ENCODE results near the gene TMEM164. TPM values are rescaled to one million over a fixed set of nuclear protein-coding genes. Genes with fewer than 3 reads are reported as not detected.
A peak's percentile ranks its signal among the peaks of the same experiment; 100 is the strongest.

TMEM164 gene
- total and polyA plus RNA-seq, 10 of the 15 experiments (the other 5 are each of a cell fraction or from before 2014, with no cell fraction given), result 0.61 to 18.3 (median 7.0) TPM

DNA sequence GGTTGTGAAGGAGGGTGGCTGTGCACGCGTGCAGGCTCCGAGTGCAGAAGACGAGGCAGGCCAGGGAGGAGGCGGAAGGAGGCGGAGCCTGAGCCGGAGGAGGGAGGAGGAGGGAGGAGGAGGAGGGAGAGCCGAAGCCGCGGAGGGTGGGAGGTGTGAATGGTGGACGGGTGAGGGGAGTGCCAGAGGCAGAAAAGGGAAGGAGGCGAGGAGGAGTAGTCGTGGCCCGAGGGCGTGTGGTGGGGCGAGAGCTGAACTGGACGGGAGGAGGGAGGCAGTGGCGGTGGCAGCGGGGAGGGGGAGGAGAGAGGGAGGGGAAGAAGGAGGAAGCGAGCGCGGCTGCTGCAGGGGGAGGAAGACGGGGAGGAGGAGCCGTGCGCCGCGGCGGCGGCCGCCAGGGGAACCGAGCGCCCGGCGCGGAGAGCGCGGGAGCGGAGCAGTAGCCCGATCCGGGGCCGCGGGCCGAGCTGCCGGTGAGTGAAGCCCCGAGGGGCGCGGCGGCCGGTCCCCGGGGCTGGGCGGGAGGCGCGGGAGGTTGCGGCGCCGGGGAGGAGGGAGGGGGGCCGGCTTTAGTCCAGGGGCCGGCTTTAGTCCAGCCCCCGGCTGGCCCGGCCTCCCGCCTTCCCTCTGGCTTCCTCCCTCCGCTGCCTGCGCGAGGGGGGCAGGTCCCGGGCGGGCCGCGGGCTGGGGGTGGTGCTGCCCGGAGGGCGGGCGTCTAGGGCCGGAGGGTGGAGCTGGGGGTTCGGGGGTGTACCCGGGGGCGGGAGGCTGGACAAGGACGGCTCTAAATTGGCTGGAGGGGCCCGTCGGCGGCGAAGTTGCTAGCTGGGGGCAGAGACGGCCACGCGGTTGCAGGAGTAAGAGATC lies at the start of gene TMEM164 (continued):
- TF ChIP-seq, protein P1, sequence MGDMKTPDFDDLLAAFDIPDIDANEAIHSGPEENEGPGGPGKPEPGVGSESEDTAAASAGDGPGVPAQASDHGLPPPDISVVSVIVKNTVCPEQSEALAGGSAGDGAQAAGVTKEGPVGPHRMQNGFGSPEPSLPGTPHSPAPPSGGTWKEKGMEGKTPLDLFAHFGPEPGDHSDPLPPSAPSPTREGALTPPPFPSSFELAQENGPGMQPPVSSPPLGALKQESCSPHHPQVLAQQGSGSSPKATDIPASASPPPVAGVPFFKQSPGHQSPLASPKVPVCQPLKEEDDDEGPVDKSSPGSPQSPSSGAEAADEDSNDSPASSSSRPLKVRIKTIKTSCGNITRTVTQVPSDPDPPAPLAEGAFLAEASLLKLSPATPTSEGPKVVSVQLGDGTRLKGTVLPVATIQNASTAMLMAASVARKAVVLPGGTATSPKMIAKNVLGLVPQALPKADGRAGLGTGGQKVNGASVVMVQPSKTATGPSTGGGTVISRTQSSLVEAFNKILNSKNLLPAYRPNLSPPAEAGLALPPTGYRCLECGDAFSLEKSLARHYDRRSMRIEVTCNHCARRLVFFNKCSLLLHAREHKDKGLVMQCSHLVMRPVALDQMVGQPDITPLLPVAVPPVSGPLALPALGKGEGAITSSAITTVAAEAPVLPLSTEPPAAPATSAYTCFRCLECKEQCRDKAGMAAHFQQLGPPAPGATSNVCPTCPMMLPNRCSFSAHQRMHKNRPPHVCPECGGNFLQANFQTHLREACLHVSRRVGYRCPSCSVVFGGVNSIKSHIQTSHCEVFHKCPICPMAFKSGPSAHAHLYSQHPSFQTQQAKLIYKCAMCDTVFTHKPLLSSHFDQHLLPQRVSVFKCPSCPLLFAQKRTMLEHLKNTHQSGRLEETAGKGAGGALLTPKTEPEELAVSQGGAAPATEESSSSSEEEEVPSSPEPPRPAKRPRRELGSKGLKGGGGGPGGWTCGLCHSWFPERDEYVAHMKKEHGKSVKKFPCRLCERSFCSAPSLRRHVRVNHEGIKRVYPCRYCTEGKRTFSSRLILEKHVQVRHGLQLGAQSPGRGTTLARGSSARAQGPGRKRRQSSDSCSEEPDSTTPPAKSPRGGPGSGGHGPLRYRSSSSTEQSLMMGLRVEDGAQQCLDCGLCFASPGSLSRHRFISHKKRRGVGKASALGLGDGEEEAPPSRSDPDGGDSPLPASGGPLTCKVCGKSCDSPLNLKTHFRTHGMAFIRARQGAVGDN (IDR thresholded peaks at IDR 0.05), result no peak
- peak; percentile 8; the same call in 1 of the 2 replicates for TF ChIP-seq SPI1 (IDR thresholded peaks at IDR 0.05; ENCODE audit: borderline replicate concordance, insufficient read depth, low read depth, low read length)
- TF ChIP-seq SMC3 (IDR thresholded peaks at IDR 0.05; ENCODE audit: borderline replicate concordance, low read length), result no peak
- no peak for TF ChIP-seq BCL11A (IDR thresholded peaks at IDR 0.05; ENCODE audit: low read depth, low read length)
- TF ChIP-seq MTA2 (IDR thresholded peaks at IDR 0.05; ENCODE audit: low read depth), result no peak
- TF ChIP-seq, protein P2, sequence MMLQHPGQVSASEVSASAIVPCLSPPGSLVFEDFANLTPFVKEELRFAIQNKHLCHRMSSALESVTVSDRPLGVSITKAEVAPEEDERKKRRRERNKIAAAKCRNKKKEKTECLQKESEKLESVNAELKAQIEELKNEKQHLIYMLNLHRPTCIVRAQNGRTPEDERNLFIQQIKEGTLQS (IDR thresholded peaks at IDR 0.05; ENCODE audit: borderline replicate concordance, extremely low read depth, low read depth, low read length), result no peak
- TF ChIP-seq RELA (IDR thresholded peaks at IDR 0.05; ENCODE audit: borderline replicate concordance, partially characterized antibody), result no peak
- TF ChIP-seq POLR2AphosphoS5 (IDR thresholded peaks at IDR 0.05; ENCODE audit: low read length), result peak; percentile 65; the same call in 1 of the 2 replicates
- no peak for TF ChIP-seq MXI1 (IDR thresholded peaks at IDR 0.05; ENCODE audit: low read depth, low read length)
- TF ChIP-seq RUNX3 (IDR thresholded peaks at IDR 0.05; ENCODE audit: low read length), result peak; percentile 7; the same call in 1 of the 2 replicates
- no peak for TF ChIP-seq ZNF24 (IDR thresholded peaks at IDR 0.05)
- TF ChIP-seq, protein P3, sequence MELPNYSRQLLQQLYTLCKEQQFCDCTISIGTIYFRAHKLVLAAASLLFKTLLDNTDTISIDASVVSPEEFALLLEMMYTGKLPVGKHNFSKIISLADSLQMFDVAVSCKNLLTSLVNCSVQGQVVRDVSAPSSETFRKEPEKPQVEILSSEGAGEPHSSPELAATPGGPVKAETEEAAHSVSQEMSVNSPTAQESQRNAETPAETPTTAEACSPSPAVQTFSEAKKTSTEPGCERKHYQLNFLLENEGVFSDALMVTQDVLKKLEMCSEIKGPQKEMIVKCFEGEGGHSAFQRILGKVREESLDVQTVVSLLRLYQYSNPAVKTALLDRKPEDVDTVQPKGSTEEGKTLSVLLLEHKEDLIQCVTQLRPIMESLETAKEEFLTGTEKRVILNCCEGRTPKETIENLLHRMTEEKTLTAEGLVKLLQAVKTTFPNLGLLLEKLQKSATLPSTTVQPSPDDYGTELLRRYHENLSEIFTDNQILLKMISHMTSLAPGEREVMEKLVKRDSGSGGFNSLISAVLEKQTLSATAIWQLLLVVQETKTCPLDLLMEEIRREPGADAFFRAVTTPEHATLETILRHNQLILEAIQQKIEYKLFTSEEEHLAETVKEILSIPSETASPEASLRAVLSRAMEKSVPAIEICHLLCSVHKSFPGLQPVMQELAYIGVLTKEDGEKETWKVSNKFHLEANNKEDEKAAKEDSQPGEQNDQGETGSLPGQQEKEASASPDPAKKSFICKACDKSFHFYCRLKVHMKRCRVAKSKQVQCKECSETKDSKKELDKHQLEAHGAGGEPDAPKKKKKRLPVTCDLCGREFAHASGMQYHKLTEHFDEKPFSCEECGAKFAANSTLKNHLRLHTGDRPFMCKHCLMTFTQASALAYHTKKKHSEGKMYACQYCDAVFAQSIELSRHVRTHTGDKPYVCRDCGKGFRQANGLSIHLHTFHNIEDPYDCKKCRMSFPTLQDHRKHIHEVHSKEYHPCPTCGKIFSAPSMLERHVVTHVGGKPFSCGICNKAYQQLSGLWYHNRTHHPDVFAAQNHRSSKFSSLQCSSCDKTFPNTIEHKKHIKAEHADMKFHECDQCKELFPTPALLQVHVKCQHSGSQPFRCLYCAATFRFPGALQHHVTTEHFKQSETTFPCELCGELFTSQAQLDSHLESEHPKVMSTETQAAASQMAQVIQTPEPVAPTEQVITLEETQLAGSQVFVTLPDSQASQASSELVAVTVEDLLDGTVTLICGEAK (IDR thresholded peaks at IDR 0.05; ENCODE audit: borderline replicate concordance), result no peak
- TF ChIP-seq IKZF2 (IDR thresholded peaks at IDR 0.05), result peak in 1 of 2 experiments; percentile 21; a peak in 2 of 4 replicates
- TF ChIP-seq, protein P4, sequence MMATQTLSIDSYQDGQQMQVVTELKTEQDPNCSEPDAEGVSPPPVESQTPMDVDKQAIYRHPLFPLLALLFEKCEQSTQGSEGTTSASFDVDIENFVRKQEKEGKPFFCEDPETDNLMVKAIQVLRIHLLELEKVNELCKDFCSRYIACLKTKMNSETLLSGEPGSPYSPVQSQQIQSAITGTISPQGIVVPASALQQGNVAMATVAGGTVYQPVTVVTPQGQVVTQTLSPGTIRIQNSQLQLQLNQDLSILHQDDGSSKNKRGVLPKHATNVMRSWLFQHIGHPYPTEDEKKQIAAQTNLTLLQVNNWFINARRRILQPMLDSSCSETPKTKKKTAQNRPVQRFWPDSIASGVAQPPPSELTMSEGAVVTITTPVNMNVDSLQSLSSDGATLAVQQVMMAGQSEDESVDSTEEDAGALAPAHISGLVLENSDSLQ (IDR thresholded peaks at IDR 0.05), result peak; percentile 61; the same call in 1 of the 2 replicates
- no peak for TF ChIP-seq ZNF274 (IDR thresholded peaks at IDR 0.05; ENCODE audit: insufficient read depth, insufficient read length)
- no peak for TF ChIP-seq MEF2A (IDR thresholded peaks at IDR 0.05; ENCODE audit: insufficient read depth, low read depth, low read length)
- TF ChIP-seq JUNB (IDR thresholded peaks at IDR 0.05), result no peak
- TF ChIP-seq IKZF1 (conservative IDR thresholded peaks at IDR 0.05), result no peak

Data from GM12878 (cell line).